ENCODE results near the gene TMA7. TPM values are rescaled to one million over a fixed set of nuclear protein-coding genes. Genes with fewer than 3 reads are reported as not detected.

TMA7 gene
- total and polyA plus RNA-seq, 9 of the 15 experiments (the other 6 are each of a cell fraction or from before 2014, with no cell fraction given) = 209 to 1,003 (median 486) TPM

- TF ChIP-seq, protein P1, sequence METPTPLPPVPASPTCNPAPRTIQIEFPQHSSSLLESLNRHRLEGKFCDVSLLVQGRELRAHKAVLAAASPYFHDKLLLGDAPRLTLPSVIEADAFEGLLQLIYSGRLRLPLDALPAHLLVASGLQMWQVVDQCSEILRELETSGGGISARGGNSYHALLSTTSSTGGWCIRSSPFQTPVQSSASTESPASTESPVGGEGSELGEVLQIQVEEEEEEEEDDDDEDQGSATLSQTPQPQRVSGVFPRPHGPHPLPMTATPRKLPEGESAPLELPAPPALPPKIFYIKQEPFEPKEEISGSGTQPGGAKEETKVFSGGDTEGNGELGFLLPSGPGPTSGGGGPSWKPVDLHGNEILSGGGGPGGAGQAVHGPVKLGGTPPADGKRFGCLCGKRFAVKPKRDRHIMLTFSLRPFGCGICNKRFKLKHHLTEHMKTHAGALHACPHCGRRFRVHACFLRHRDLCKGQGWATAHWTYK (CRISPR knock-in tag; IDR thresholded peaks at IDR 0.05) = no peak
- no peak for TF ChIP-seq JUND (IDR thresholded peaks at IDR 0.05; ENCODE audit: borderline replicate concordance, low read depth, low read length)
- TF ChIP-seq JUND (tag; IDR thresholded peaks at IDR 0.05; ENCODE audit: borderline replicate concordance, low read depth, low read length) = peak; percentile 23; the same call in 1 of the 3 replicates
- TF ChIP-seq VEZF1 (CRISPR knock-in tag; IDR thresholded peaks at IDR 0.05) = peak; percentile 24; the same call in 1 of the 2 replicates
- TF ChIP-seq MYBL2 (IDR thresholded peaks at IDR 0.05; ENCODE audit: low read depth) = no peak
- TF ChIP-seq MYBL2 (CRISPR knock-in tag; IDR thresholded peaks at IDR 0.05; ENCODE audit: borderline replicate concordance) = no peak
- TF ChIP-seq KDM5B (IDR thresholded peaks at IDR 0.05; ENCODE audit: insufficient replicate concordance, low read depth, low read length) = no peak
- peak; percentile 91 for TF ChIP-seq FOSL1 (tag; conservative IDR thresholded peaks at IDR 0.05)
- TF ChIP-seq, protein P2, sequence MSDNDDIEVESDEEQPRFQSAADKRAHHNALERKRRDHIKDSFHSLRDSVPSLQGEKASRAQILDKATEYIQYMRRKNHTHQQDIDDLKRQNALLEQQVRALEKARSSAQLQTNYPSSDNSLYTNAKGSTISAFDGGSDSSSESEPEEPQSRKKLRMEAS (CRISPR knock-in tag; IDR thresholded peaks at IDR 0.05) = peak; percentile 51; the same call in 1 of the 2 replicates
- TF ChIP-seq XRCC5 (IDR thresholded peaks at IDR 0.05; ENCODE audit: low read depth, low read length) = no peak
- TF ChIP-seq ZNF124 (CRISPR knock-in tag; IDR thresholded peaks at IDR 0.05) = no peak
Observed at GRCh38 chr3:48402281-48402732, 37.8 kb upstream of the TMA7 start (continued).

All from K562 (cell line).